Measurements from ENCODE around the gene DIO1. TPM values are rescaled to one million over a fixed set of nuclear protein-coding genes. Genes with fewer than 3 reads are reported as not detected.

DIO1 gene
- total RNA-seq, 4 donors from 2014 or later: not detected

GRCh38 chr1:53911442-53911841 lies 17.5 kb downstream of the DIO1 start:
- intact Hi-C loops (cut with DNase I): no loop called here
- H3K36me3 ChIP-seq: peaks cover 0 to 27% (median 6%) of the 10 kb centered on the region in 3 donors
- H3K4me1 ChIP-seq: peaks cover 0 to 8% (median 0%) of the 10 kb centered on the region in 3 donors
- no peak overlapping the region for H3K4me3 ChIP-seq
- TF ChIP-seq CTCF (IDR thresholded peaks at IDR 0.05) (no peak), POLR2A (IDR thresholded peaks at IDR 0.05) (no peak)
- no peak for DNase-seq
- WGBS, 2 donors: 93 to 98% methylated on average over 4 of the region's 4 CpGs
- H3K27me3 ChIP-seq: no peaks in the 10 kb centered on the region
- H3K27ac ChIP-seq: no peak overlapping the region
- H3K9me3 ChIP-seq: no peaks in the 10 kb centered on the region

- peaks cover 0 to 34% (median 6%) of the 10 kb centered on the region in 3 donors for H3K36me3 ChIP-seq
- no peaks in the 10 kb centered on the region for H3K9me3 ChIP-seq
- WGBS, 2 donors: 85 to 95% methylated on average over 5 of the region's 5 CpGs
- TF ChIP-seq CTCF (IDR thresholded peaks at IDR 0.05) (no peak), POLR2A (IDR thresholded peaks at IDR 0.05) (no peak)
- DNase-seq: no peak
- no peak overlapping the region for H3K27ac ChIP-seq
- H3K27me3 ChIP-seq: no peaks in the 10 kb centered on the region
- no peak overlapping the region for H3K4me3 ChIP-seq
- intact Hi-C loops (cut with DNase I): no loop called here
- no peaks in the 10 kb centered on the region for H3K4me1 ChIP-seq
Observed at GRCh38 chr1:53913352-53914033, 19.5 kb downstream of the DIO1 start.

GRCh38 chr1:53918343-53918742 lies 24.4 kb downstream of the DIO1 start:
- Histone ChIP-seq H3K4me1 (peaks cover 0 to 10% (median 0%) of the 10 kb centered on the region in 3 donors), H3K9me3 (no peaks in the 10 kb centered on the region), H3K36me3 (peaks cover 0 to 64% (median 12%) of the 10 kb centered on the region in 3 donors), H3K27me3 (no peaks in the 10 kb centered on the region), H3K4me3 (no peak overlapping the region), H3K27ac (no peak overlapping the region)
- intact Hi-C loops (cut with DNase I): no loop called here
- no peak for TF ChIP-seq CTCF (IDR thresholded peaks at IDR 0.05)
- TF ChIP-seq POLR2A (IDR thresholded peaks at IDR 0.05): no peak
- DNase-seq: no peak
- WGBS, 2 donors: 82 to 91% methylated on average over 5 of the region's 5 CpGs

- no peak overlapping the region for H3K4me3 ChIP-seq
- H3K27ac ChIP-seq: no peak overlapping the region
- peaks cover 0 to 77% (median 12%) of the 10 kb centered on the region in 3 donors for H3K36me3 ChIP-seq
- WGBS, 2 donors: 71 to 73% methylated on average over 3 of the region's 3 CpGs
- H3K9me3 ChIP-seq: no peaks in the 10 kb centered on the region
- H3K27me3 ChIP-seq: no peaks in the 10 kb centered on the region
- DNase-seq: no peak
- peaks cover 0 to 10% (median 0%) of the 10 kb centered on the region in 3 donors for H3K4me1 ChIP-seq
- no peak for TF ChIP-seq POLR2A (IDR thresholded peaks at IDR 0.05)
- TF ChIP-seq CTCF (IDR thresholded peaks at IDR 0.05): no peak
- intact Hi-C loops (cut with DNase I): no loop called here
Observed at GRCh38 chr1:53919675-53920066, 25.7 kb downstream of the DIO1 start.

GRCh38 chr1:53927376-53927881 lies 33.4 kb downstream of the DIO1 start:
- TF ChIP-seq CTCF (IDR thresholded peaks at IDR 0.05) (no peak), POLR2A (IDR thresholded peaks at IDR 0.05) (no peak)
- H3K4me1 ChIP-seq: no peaks in the 10 kb centered on the region
- H3K36me3 ChIP-seq: peaks cover 0 to 75% (median 5%) of the 10 kb centered on the region in 3 donors
- H3K27me3 ChIP-seq: no peaks in the 10 kb centered on the region
- WGBS, 2 donors: 91 to 98% methylated on average over 2 of the region's 2 CpGs
- no peak for DNase-seq
- H3K27ac ChIP-seq: no peak overlapping the region
- intact Hi-C loops (cut with DNase I): no loop called here
- H3K9me3 ChIP-seq: peaks cover 0 to 4% (median 0%) of the 10 kb centered on the region in 3 donors
- H3K4me3 ChIP-seq: no peak overlapping the region
